ENCODE measurements around the gene BMAL1.

DNA sequence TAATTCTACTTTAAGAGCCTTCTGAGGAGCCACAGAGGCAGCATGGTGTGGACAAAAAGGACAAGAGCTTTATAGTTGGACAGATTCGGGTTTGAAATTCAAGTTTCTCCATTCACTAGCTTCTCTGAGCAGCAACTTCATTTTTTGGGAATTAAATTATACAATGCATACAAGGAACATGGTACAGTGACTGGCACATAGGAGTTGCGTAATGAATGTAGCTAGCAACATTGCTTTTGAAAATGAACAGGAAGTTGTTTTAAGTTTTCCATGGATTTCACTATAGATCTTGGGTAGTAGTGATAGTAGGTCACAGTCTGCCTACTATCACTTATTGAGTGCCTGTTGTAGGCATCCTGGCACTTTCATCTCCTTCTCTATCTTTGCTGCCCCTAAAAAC lies 41.0 kb upstream of the BMAL1 start:
- TF ChIP-seq CTCF (conservative IDR thresholded peaks at IDR 0.05 in 1 of 2, IDR thresholded peaks at IDR 0.05 in 1 of 2; ENCODE audit: low read depth in 1 of 2, low read length in 2 of 2) (no peak), EZH2 (IDR thresholded peaks at IDR 0.05; ENCODE audit: low read length, missing control alignments) (no peak)

Data from fibroblast of lung (primary cell).